K562 (cell line): ENCODE data around the gene CRB2. TPM values are rescaled to one million over a fixed set of nuclear protein-coding genes. Genes with fewer than 3 reads are reported as not detected.
A peak's percentile ranks its signal among the peaks of the same experiment; 100 is the strongest.

Source experiments
- CBX1 ChIP-seq: sonication (generic); IDR thresholded peaks from 2 replicates; pipeline ENCODE4 v1.6.1; 2016; ENCODE audit warnings: antibody characterized with exemption, low read depth, mild to moderate bottlenecking
- FUS ChIP-seq: fragments of 200-400 bp; formaldehyde crosslinking; optimal IDR thresholded peaks from 2 replicates; pipeline ENCODE3; 2017; ENCODE audit warnings: low read depth, low read length
- HMG20A ChIP-seq: fragments of 450-650 bp; formaldehyde crosslinking; conservative IDR thresholded peaks from 2 replicates; pipeline ENCODE4 v1.4.0; 2020; ENCODE audit warnings: mild to moderate bottlenecking, mixed read lengths
- HSF4 ChIP-seq: fragments of 250-450 bp; sonication (Bioruptor Pico); IDR thresholded peaks from 2 replicates; pipeline ENCODE4 v2.1.2; 2022; ENCODE audit warnings: mild to moderate bottlenecking, moderate library complexity, borderline replicate concordance
- KLF6 ChIP-seq: fragments of 250-450 bp; sonication (Bioruptor Pico); IDR thresholded peaks from 2 replicates; pipeline ENCODE4 v1.4.0; 2020; ENCODE audit warnings: mild to moderate bottlenecking, moderate library complexity, borderline replicate concordance
- MYNN ChIP-seq, 2 experiments: sonication (generic); formaldehyde crosslinking in 1 of 2; IDR thresholded peaks; 2 replicates each; pipeline versions ENCODE4 v1.5.0 to v1.6.1; 2016 to 2020; ENCODE audit warnings: antibody characterized with exemption in 1 of 2, missing genetic modification reagents in 1 of 2
- NFIX ChIP-seq: fragments of 250-450 bp; sonication (Bioruptor Pico); IDR thresholded peaks from 2 replicates; pipeline ENCODE4 v1.4.0; 2020; ENCODE audit warnings: low read depth, mild to moderate bottlenecking, moderate library complexity
- SAP30 ChIP-seq: fragments of 200-600 bp; sonication (generic); IDR thresholded peaks from 2 replicates; pipeline ENCODE4 v1.6.1; 2012; ENCODE audit warnings: borderline replicate concordance, low read depth, mild to moderate bottlenecking, moderate library complexity, low read length, control low read depth, inconsistent platforms; ENCODE audit not compliant: insufficient read depth, poor library complexity, severe bottlenecking
- SPI1 ChIP-seq: IDR thresholded peaks from 2 replicates; pipeline ENCODE4 v1.6.1; 2011; ENCODE audit warnings: low read depth, low read length, control low read depth, borderline replicate concordance
- SRF ChIP-seq, 2 experiments: fragments of 250-450, 450-650 bp in 1 of 2; sonication (Bioruptor Pico) in 1 of 2; sonication (generic) in 1 of 2; formaldehyde crosslinking; IDR thresholded peaks; 2 replicates each; pipeline versions ENCODE4 v1.5.0 to v1.5.1; 2020 to 2022; ENCODE audit warnings: mild to moderate bottlenecking in 1 of 2, missing genetic modification reagents in 1 of 2
- TCFL5 ChIP-seq: fragments of 250-450 bp; sonication (Bioruptor Pico); conservative IDR thresholded peaks from 2 replicates; pipeline ENCODE4 v1.6.1; 2021; ENCODE audit warnings: mild to moderate bottlenecking, moderate library complexity, matching md5 sums
- ZSCAN29 ChIP-seq: fragments of 450-650 bp; IDR thresholded peaks from 2 replicates; pipeline ENCODE4 v1.6.1; 2017
- polyA plus RNA-seq, 8 experiments: library from polyadenylated mRNA; depleted of rRNA in 4 of 8; stranded (reverse) in 5 of 8; unstranded in 3 of 8; fragments of >200 nt; fragmentation: Nextera tagmentation in 2 of 8; fragmentation: Illumina TruSeq in 1 of 8; extraction: Ambion mirVana in 2 of 8; extraction: Trizol in 1 of 8; gene quantifications; 2 replicates each; pipeline versions ENCODE4 v1.2.1 to v1.2.3, GENCODE V29; 2011 to 2014; ENCODE audit warnings: inconsistent platforms in 1 of 8, missing spikeins in 1 of 8
- total RNA-seq, 7 experiments: library from RNA; depleted of rRNA in 6 of 7; stranded (reverse); fragments of >200 nt in 6 of 7; fragmentation: Illumina TruSeq in 2 of 7; extraction: Trizol in 2 of 7; gene quantifications; 2 replicates each; pipeline versions ENCODE4 v1.2.1 to v1.2.3, GENCODE V29; 2011 to 2021; ENCODE audit warnings: low replicate concordance in 1 of 7
- TF ChIP-seq, protein P1 (sequence below): sonication (generic); formaldehyde crosslinking; IDR thresholded peaks from 2 replicates; pipeline ENCODE4 v1.9.0; 2022; ENCODE audit warnings: mild to moderate bottlenecking, missing genetic modification reagents
- TF ChIP-seq, protein P2 (sequence below), 2 experiments: fragments of 450-650 bp in 1 of 2; sonication (generic) in 1 of 2; formaldehyde crosslinking in 1 of 2; IDR thresholded peaks; 2 replicates each; pipeline versions ENCODE4 v1.7.1 to v1.9.0; 2016 to 2022; ENCODE audit warnings: inconsistent platforms in 1 of 2, mild to moderate bottlenecking in 1 of 2, missing genetic modification reagents in 1 of 2
- TF ChIP-seq, protein P3 (sequence below): fragments of 250-450 bp; sonication (Bioruptor Pico); IDR thresholded peaks from 2 replicates; pipeline ENCODE4 v1.5.0; 2020; ENCODE audit warnings: mild to moderate bottlenecking

Gene CRB2
- total and polyA plus RNA-seq, 9 of the 15 experiments (the other 6 are each of a cell fraction or from before 2014, with no cell fraction given): 0.13 to 1.2 (median 0.25) TPM; not detected in 2

DNA sequence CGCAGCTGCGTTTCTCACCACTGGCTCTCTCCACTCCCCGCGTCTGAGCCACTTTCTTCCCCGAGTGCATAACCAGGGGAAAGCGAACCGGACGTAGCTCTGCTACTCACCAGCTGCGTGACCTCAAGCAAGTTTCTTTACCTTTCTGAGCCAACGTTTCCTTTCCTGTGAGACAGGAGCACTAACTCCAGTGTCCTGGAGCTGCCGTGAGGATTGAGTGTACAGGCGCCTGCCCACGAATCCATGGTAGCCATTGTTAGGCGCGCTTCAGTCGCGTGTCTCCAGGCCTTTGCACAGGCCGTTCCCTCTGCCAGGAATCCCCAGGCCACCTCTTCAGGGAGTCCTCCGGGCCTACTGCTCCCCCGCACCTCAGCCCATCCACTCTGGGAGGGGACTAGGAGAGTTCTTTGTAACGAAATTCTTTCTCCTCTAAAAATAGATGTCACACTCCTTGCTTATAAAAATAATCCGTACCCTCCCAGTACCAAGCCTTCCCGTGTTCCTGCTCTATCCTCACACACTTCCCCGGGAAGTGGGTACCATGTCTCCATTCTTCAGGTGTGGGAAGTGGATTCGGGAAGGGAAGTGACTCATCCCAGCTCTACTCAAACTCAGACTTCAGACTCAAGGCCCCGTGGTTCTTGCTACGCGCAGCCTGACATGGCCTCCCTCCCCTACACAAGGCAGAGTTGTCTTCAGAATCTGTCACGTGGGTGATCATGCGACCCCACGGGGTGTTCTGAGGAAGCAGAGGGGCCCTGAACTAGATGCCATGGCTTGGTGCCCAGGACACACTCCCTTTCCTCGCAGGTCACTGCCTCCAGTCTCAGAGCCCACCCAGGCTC lies 16.1 kb upstream of the CRB2 start (continued):
- TF ChIP-seq, protein P1, sequence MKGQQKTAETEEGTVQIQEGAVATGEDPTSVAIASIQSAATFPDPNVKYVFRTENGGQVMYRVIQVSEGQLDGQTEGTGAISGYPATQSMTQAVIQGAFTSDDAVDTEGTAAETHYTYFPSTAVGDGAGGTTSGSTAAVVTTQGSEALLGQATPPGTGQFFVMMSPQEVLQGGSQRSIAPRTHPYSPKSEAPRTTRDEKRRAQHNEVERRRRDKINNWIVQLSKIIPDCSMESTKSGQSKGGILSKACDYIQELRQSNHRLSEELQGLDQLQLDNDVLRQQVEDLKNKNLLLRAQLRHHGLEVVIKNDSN: peak; percentile 75
- peak; percentile 41; the same call in 1 of the 2 replicates for TF ChIP-seq CBX1
- no peak for TF ChIP-seq SAP30
- no peak for TF ChIP-seq FUS
- TF ChIP-seq MYNN (IDR thresholded peaks at IDR 0.05): no peak
- no peak for TF ChIP-seq MYNN (CRISPR knock-in tag; IDR thresholded peaks at IDR 0.05)
- no peak for TF ChIP-seq HMG20A
- TF ChIP-seq, protein P2, sequence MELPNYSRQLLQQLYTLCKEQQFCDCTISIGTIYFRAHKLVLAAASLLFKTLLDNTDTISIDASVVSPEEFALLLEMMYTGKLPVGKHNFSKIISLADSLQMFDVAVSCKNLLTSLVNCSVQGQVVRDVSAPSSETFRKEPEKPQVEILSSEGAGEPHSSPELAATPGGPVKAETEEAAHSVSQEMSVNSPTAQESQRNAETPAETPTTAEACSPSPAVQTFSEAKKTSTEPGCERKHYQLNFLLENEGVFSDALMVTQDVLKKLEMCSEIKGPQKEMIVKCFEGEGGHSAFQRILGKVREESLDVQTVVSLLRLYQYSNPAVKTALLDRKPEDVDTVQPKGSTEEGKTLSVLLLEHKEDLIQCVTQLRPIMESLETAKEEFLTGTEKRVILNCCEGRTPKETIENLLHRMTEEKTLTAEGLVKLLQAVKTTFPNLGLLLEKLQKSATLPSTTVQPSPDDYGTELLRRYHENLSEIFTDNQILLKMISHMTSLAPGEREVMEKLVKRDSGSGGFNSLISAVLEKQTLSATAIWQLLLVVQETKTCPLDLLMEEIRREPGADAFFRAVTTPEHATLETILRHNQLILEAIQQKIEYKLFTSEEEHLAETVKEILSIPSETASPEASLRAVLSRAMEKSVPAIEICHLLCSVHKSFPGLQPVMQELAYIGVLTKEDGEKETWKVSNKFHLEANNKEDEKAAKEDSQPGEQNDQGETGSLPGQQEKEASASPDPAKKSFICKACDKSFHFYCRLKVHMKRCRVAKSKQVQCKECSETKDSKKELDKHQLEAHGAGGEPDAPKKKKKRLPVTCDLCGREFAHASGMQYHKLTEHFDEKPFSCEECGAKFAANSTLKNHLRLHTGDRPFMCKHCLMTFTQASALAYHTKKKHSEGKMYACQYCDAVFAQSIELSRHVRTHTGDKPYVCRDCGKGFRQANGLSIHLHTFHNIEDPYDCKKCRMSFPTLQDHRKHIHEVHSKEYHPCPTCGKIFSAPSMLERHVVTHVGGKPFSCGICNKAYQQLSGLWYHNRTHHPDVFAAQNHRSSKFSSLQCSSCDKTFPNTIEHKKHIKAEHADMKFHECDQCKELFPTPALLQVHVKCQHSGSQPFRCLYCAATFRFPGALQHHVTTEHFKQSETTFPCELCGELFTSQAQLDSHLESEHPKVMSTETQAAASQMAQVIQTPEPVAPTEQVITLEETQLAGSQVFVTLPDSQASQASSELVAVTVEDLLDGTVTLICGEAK (IDR thresholded peaks at IDR 0.05): 0 out of 2 replicates have a peak, but pooled peaks have one; percentile 21
- TF ChIP-seq, protein P2 (CRISPR knock-in tag; IDR thresholded peaks at IDR 0.05): no peak
- TF ChIP-seq, protein P3, sequence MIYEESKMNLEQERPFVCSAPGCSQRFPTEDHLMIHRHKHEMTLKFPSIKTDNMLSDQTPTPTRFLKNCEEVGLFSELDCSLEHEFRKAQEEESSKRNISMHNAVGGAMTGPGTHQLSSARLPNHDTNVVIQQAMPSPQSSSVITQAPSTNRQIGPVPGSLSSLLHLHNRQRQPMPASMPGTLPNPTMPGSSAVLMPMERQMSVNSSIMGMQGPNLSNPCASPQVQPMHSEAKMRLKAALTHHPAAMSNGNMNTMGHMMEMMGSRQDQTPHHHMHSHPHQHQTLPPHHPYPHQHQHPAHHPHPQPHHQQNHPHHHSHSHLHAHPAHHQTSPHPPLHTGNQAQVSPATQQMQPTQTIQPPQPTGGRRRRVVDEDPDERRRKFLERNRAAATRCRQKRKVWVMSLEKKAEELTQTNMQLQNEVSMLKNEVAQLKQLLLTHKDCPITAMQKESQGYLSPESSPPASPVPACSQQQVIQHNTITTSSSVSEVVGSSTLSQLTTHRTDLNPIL (CRISPR knock-in tag): no peak
- no peak for TF ChIP-seq SRF (CRISPR knock-in tag; IDR thresholded peaks at IDR 0.05)
- TF ChIP-seq NFIX (CRISPR knock-in tag): no peak
- no peak for TF ChIP-seq KLF6 (CRISPR knock-in tag)
- no peak for TF ChIP-seq HSF4 (CRISPR knock-in tag)
- TF ChIP-seq SPI1: peak; percentile 64; the same call in 1 of the 2 replicates
- TF ChIP-seq ZSCAN29: no peak
- TF ChIP-seq TCFL5: no peak
